ENCODE measurements around the gene DDX54. TPM values are rescaled to one million over a fixed set of nuclear protein-coding genes. Genes with fewer than 3 reads are reported as not detected.

Gene DDX54
- total and polyA plus RNA-seq, 7 donors: 19.2 to 82.8 (median 39.6) TPM

- 72 to 75% methylated on average over 26 of the region's 26 CpGs for WGBS, 2 donors
- Histone ChIP-seq H3K27ac (no peak overlapping the region), H3K27me3 (peaks cover 0 to 10% (median 0%) of the 10 kb centered on the region in 3 donors), H3K9me3 (no peaks in the 10 kb centered on the region), H3K4me3 (no peak overlapping the region), H3K36me3 (peaks cover 44 to 92% (median 68%) of the 10 kb centered on the region in 4 donors), H3K4me1 (peaks cover 0 to 5% (median 0%) of the 10 kb centered on the region in 4 donors)
- intact Hi-C loops (cut with DNase I): no loop called here
- DNase-seq: no peak
- TF ChIP-seq, protein P1, sequence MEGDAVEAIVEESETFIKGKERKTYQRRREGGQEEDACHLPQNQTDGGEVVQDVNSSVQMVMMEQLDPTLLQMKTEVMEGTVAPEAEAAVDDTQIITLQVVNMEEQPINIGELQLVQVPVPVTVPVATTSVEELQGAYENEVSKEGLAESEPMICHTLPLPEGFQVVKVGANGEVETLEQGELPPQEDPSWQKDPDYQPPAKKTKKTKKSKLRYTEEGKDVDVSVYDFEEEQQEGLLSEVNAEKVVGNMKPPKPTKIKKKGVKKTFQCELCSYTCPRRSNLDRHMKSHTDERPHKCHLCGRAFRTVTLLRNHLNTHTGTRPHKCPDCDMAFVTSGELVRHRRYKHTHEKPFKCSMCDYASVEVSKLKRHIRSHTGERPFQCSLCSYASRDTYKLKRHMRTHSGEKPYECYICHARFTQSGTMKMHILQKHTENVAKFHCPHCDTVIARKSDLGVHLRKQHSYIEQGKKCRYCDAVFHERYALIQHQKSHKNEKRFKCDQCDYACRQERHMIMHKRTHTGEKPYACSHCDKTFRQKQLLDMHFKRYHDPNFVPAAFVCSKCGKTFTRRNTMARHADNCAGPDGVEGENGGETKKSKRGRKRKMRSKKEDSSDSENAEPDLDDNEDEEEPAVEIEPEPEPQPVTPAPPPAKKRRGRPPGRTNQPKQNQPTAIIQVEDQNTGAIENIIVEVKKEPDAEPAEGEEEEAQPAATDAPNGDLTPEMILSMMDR (IDR thresholded peaks at IDR 0.05): no peak
- no peak for TF ChIP-seq POLR2AphosphoS5 (IDR thresholded peaks at IDR 0.05)
- TF ChIP-seq POLR2A (IDR thresholded peaks at IDR 0.05): no peak
- no peak for TF ChIP-seq EP300 (IDR thresholded peaks at IDR 0.05)
Observed at GRCh38 chr12:113161415-113162016, 23.8 kb downstream of the DDX54 start.

DNA sequence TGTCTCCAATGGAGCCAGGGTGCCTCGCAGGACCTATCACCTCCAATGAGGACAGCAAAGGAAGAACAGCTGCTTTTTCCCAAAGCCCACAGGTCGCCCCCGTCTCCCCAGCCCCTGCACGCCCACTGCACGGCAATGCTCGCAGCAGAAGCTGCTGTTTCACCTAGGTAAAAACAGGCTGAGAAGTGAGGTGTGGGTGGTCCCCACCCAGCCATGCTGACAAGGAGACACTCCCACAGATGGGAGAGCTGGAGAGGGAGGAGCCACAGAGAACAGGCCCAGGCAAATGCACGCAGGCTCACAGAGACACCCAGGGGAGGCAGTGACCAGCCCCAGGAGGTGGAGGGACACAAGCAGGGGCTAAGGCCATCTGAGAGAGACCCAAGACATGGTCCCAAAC lies 25.3 kb downstream of the DDX54 start:
- WGBS, 2 donors: 93 to 95% methylated on average over 7 of the region's 7 CpGs
- Histone ChIP-seq H3K27me3 (peaks cover 3 to 23% (median 3%) of the 10 kb centered on the region in 3 donors), H3K27ac (no peak overlapping the region), H3K9me3 (no peaks in the 10 kb centered on the region), H3K4me1 (peaks cover 0 to 5% (median 0%) of the 10 kb centered on the region in 4 donors), H3K36me3 (peaks cover 36 to 76% (median 56%) of the 10 kb centered on the region in 4 donors), H3K4me3 (no peak overlapping the region)
- DNase-seq: no peak
- intact Hi-C loops (cut with DNase I): loop anchor here (5.0 kb wide), 1 partner anchor 113 kb away; no protein-coding TSS in a partner anchor
- TF ChIP-seq EP300 (IDR thresholded peaks at IDR 0.05): no peak
- no peak for TF ChIP-seq POLR2A (IDR thresholded peaks at IDR 0.05)
- no peak for TF ChIP-seq POLR2AphosphoS5 (IDR thresholded peaks at IDR 0.05)
- TF ChIP-seq, protein P1 (IDR thresholded peaks at IDR 0.05): no peak

DNA sequence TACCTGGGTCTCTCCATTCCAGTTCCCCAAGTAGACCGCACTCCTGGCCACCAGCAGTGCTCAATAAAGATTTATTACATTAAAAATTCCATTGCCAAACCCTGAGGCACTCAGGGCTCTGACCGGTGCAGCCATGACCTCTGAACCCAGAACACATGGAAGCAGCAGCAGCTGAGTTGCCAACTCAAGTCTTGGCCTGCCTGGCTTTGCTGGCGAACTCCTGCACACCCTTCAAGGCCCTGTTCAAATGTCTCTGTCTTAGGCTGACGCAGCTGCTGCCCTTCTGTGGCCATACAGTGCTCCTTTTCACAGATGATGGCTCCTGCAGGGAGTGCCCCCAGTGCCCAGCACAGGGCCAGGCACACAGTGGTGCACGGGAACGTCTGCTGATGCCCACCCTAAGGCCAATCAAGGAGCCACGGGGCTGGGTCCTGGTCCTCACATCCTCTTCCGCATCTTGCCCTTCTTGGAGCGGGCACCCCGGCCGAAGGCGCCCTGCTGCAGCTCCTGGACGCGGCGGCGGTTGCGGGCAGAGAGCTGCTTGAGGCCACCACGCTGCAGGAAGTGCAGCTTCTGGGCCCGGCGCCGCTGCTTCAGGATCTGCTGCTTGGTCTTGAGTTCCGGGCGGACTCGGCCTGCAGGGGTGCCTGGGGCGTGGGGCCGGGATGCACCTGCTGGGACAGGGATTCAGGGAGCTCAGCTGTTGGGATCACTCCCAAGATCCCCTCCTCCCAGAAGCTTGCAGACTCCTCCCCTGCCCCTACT lies 26.7 kb downstream of the DDX54 start:
- DNase-seq: no peak
- Histone ChIP-seq H3K36me3 (peaks cover 30 to 63% (median 47%) of the 10 kb centered on the region in 4 donors), H3K27ac (no peak overlapping the region), H3K4me3 (no peak overlapping the region), H3K4me1 (peaks cover 0 to 18% (median 7%) of the 10 kb centered on the region in 4 donors), H3K9me3 (no peaks in the 10 kb centered on the region), H3K27me3 (peaks cover 6 to 36% (median 16%) of the 10 kb centered on the region in 3 donors)
- intact Hi-C loops (cut with DNase I): loop anchor here (5.0 kb wide), 1 partner anchor 111 kb away; no protein-coding TSS in a partner anchor
- WGBS, 2 donors: 94 to 96% methylated on average over 26 of the region's 26 CpGs
- TF ChIP-seq, protein P1 (IDR thresholded peaks at IDR 0.05): no peak
- TF ChIP-seq EP300 (IDR thresholded peaks at IDR 0.05) (no peak), POLR2AphosphoS5 (IDR thresholded peaks at IDR 0.05) (no peak), POLR2A (IDR thresholded peaks at IDR 0.05) (no peak)

DNA sequence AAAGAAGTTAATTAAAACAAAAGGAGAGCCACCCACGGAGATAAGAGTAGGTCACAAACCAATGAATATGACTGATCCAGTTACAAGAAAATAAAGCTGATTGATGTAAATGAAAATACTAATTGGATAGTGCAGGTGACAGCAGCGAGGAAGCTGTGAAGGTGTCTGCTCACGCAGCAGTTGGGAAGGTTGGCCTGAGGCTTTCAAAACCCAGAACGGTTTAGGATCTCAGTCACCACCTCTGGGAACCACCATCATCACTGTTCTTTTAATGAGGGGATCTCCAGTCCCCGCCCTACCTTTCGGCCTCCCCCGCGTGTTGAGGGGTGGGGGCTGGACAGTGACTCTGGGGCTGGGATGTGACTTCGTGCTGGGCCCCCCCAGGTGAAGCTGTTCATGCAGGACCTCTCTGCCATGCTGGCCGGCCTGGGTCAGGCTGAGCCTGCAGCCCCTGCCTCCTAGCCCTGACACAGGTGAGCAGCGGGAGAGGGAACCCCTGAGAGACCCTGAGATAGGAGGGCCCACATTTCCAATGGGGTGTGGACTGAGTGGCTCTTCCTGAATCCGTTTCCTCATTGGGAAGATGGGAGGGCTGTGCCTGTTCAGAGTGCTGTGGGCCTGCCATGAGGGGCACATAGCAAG lies 27.9 kb downstream of the DDX54 start:
- H3K9me3 ChIP-seq: no peaks in the 10 kb centered on the region
- H3K4me1 ChIP-seq: peaks cover 0 to 26% (median 17%) of the 10 kb centered on the region in 4 donors
- DNase-seq: no peak
- intact Hi-C loops (cut with DNase I): loop anchor here (5.0 kb wide), 1 partner anchor 110 kb away; no protein-coding TSS in a partner anchor
- 85 to 90% methylated on average over 12 of the region's 12 CpGs for whole genome bisulfite sequencing, 2 donors
- H3K27ac ChIP-seq: no peak overlapping the region
- H3K4me3 ChIP-seq: no peak overlapping the region
- TF ChIP-seq EP300 (IDR thresholded peaks at IDR 0.05) (no peak), POLR2A (IDR thresholded peaks at IDR 0.05) (no peak), POLR2AphosphoS5 (IDR thresholded peaks at IDR 0.05) (no peak)
- TF ChIP-seq, protein P1 (IDR thresholded peaks at IDR 0.05): no peak
- H3K36me3 ChIP-seq: peaks cover 20 to 50% (median 34%) of the 10 kb centered on the region in 4 donors
- H3K27me3 ChIP-seq: peaks cover 11 to 44% (median 26%) of the 10 kb centered on the region in 3 donors

Data from sigmoid colon (tissue), 7 donors.